Prostate gland (tissue), 2 donors: ENCODE data around the gene SLC26A5.

Experiments
- CTCF ChIP-seq, 4 experiments: fragments of 200-600 bp in 2 of 4; fragments of 450-650 bp in 2 of 4; sonication (generic) in 2 of 4; IDR thresholded peaks; 1 replicate in 3 of 4; 2 replicates in 1 of 4; pipeline ENCODE4 v1.5.1; 2016 to 2019; ENCODE audit warnings: antibody characterized with exemption in 4 of 4, mild to moderate bottlenecking in 2 of 4, moderate library complexity in 2 of 4
- POLR2A ChIP-seq: fragments of 450-650 bp; IDR thresholded peaks from one replicate; pipeline ENCODE4 v1.6.1; 2016; ENCODE audit warnings: antibody characterized with exemption, mild to moderate bottlenecking
- POLR2AphosphoS5 ChIP-seq: sonication (generic); formaldehyde crosslinking; IDR thresholded peaks from one replicate; pipeline ENCODE4 v1.6.1; 2017; ENCODE audit warnings: antibody characterized with exemption

- TF ChIP-seq CTCF (IDR thresholded peaks at IDR 0.05), result peak in 3 of 4 experiments; percentile 37 to 52 (median 44)
- TF ChIP-seq POLR2A, result no peak
- TF ChIP-seq POLR2AphosphoS5, result peak; percentile 49
These were observed 1.3 kb upstream of the SLC26A5 start for GRCh38 chr7:103447073-103447960.
